C4-2B (cell line): ENCODE data around the gene STRA6.

ENCODE experiments used
- ZFX ChIP-seq: fragments of 450-650 bp; IDR thresholded peaks from 2 replicates; pipeline ENCODE4 v1.6.1; 2017
- TF ChIP-seq, protein P1 (sequence below): fragments of 450-650 bp; conservative IDR thresholded peaks from 2 replicates; pipeline ENCODE4 v1.5.1; 2017; ENCODE audit warnings: mild to moderate bottlenecking

DNA sequence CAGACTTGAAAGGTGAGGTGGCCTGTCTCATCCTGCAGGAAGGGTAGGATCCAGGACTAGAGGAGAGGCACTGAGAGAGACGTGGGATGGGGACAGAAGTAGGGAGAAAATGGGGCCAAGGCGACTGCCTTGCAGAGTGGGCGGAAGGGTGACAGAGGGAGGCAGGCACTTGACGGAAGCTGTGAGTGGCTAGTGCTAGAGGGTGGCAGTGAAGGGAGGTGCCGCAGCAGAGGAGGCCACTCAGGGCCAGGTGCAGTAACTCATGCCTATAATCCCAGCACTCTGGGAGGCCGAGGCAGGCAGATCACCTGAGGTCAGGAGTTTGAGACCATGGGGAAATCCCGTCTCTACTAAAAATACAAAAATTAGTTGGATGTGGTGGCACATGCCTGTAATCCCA is 40.8 kb upstream of the STRA6 start:
- TF ChIP-seq, protein P1, sequence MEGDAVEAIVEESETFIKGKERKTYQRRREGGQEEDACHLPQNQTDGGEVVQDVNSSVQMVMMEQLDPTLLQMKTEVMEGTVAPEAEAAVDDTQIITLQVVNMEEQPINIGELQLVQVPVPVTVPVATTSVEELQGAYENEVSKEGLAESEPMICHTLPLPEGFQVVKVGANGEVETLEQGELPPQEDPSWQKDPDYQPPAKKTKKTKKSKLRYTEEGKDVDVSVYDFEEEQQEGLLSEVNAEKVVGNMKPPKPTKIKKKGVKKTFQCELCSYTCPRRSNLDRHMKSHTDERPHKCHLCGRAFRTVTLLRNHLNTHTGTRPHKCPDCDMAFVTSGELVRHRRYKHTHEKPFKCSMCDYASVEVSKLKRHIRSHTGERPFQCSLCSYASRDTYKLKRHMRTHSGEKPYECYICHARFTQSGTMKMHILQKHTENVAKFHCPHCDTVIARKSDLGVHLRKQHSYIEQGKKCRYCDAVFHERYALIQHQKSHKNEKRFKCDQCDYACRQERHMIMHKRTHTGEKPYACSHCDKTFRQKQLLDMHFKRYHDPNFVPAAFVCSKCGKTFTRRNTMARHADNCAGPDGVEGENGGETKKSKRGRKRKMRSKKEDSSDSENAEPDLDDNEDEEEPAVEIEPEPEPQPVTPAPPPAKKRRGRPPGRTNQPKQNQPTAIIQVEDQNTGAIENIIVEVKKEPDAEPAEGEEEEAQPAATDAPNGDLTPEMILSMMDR, result no peak
- no peak for TF ChIP-seq ZFX
